IMR-90 (cell line): Measurements from ENCODE around the gene DYNC1H1. TPM values are rescaled to one million over a fixed set of nuclear protein-coding genes. Genes with fewer than 3 reads are reported as not detected.

Source experiments
- ATAC-seq: fragments of 200-7000 bp; cut with Tn5 transposase; 2 replicates; pipeline ENCODE4 v1.9.1; 2020; ENCODE audit warnings: low read depth, mild to moderate bottlenecking, moderate library complexity
- BruUV-seq: library from RNA; stranded (reverse); fragments of 400-500 nt; replicated peaks from 2 replicates; lab custom pipeline; 2021; lab: Mats Ljungman, UMichigan
- CTCF ChIA-PET: fragments of 300-600 bp; formaldehyde crosslinking; extraction: SDS; loops from one replicate; lab custom pipeline; 2021; ENCODE audit warnings: antibody characterized with exemption; lab: Yijun Ruan, JAX
- POLR2A ChIA-PET: fragments of 300-600 bp; sonication (Branson Sonifier 250); formaldehyde crosslinking; loops from one replicate; lab custom pipeline; 2022; ENCODE audit warnings: antibody characterized with exemption; ENCODE audit not compliant: unreplicated experiment; lab: Charles Lee
- DNase-seq: peaks from one replicate; pipeline ENCODE4 v3.0.0; 2013
- H2AFZ ChIP-seq: replicated peaks from 2 replicates; pipeline ENCODE3; 2013; ENCODE audit warnings: low read length, mild to moderate bottlenecking; ENCODE audit not compliant: poor library complexity
- H2AK5ac ChIP-seq: 2 replicates; pipeline ENCODE4 v1.6.1; 2013; ENCODE audit warnings: low read depth, low read length, inconsistent platforms
- H2AK9ac ChIP-seq: replicated peaks from 2 replicates; pipeline ENCODE3; 2013; ENCODE audit warnings: mild to moderate bottlenecking, low read depth, low read length, moderate library complexity; ENCODE audit not compliant: poor library complexity
- H2BK120ac ChIP-seq: 2 replicates; pipeline ENCODE4 v1.6.1; 2013; ENCODE audit warnings: low read depth, low read length, inconsistent platforms
- H2BK15ac ChIP-seq: 3 replicates; pipeline ENCODE4 v1.6.1; 2013; ENCODE audit warnings: low read depth, low read length, inconsistent platforms
- H2BK20ac ChIP-seq: 2 replicates; pipeline ENCODE4 v1.6.1; 2013; ENCODE audit warnings: low read depth, mild to moderate bottlenecking, inconsistent platforms, low read length, moderate library complexity
- H2BK5ac ChIP-seq: 2 replicates; pipeline ENCODE4 v1.6.1; 2013; ENCODE audit warnings: mild to moderate bottlenecking, low read depth, low read length, inconsistent platforms; ENCODE audit not compliant: poor library complexity, severe bottlenecking
- H3K14ac ChIP-seq: replicated peaks from 2 replicates; pipeline ENCODE4 v1.6.1; 2013; ENCODE audit warnings: low read depth, low read length, inconsistent platforms
- H3K18ac ChIP-seq: 2 replicates; pipeline ENCODE4 v1.6.1; 2013; ENCODE audit warnings: low read depth, low read length, control low read depth
- H3K23ac ChIP-seq: 2 replicates; pipeline ENCODE4 v1.6.1; 2013; ENCODE audit warnings: low read depth, low read length, inconsistent platforms
- H3K27ac ChIP-seq: 2 replicates; pipeline ENCODE4 v1.5.1; 2013; ENCODE audit warnings: mild to moderate bottlenecking, control low read depth, low read length; ENCODE audit not compliant: insufficient read depth
- H3K27me3 ChIP-seq: 2 replicates; pipeline ENCODE4 v1.6.1; 2013; ENCODE audit warnings: low read length; ENCODE audit not compliant: control insufficient read depth, insufficient read depth
- H3K36me3 ChIP-seq: 2 replicates; pipeline ENCODE4 v1.6.1; 2013; ENCODE audit warnings: low read length, mixed read lengths; ENCODE audit not compliant: control insufficient read depth, insufficient read depth
- H3K4ac ChIP-seq: 2 replicates; pipeline ENCODE4 v1.6.1; 2013; ENCODE audit warnings: low read depth, low read length, inconsistent platforms
- H3K4me1 ChIP-seq: 2 replicates; pipeline ENCODE4 v1.6.1; 2013; ENCODE audit warnings: low read length, mixed read lengths; ENCODE audit not compliant: control insufficient read depth, insufficient read depth
- H3K4me2 ChIP-seq: 2 replicates; pipeline ENCODE4 v1.6.1; 2013; ENCODE audit warnings: low read depth, mild to moderate bottlenecking, control low read depth, low read length, moderate library complexity
- H3K4me3 ChIP-seq: 2 replicates; pipeline ENCODE4 v1.5.1; 2013; ENCODE audit warnings: low read depth, mild to moderate bottlenecking, control low read depth, low read length, moderate library complexity; ENCODE audit not compliant: insufficient read depth
- H3K56ac ChIP-seq: 2 replicates; pipeline ENCODE4 v1.6.1; 2013; ENCODE audit warnings: low read length, inconsistent platforms; ENCODE audit not compliant: insufficient read depth; ENCODE audit errors: extremely low read depth
- H3K79me1 ChIP-seq, 2 experiments: 2 replicates each; pipeline ENCODE4 v1.6.1; 2013; ENCODE audit warnings: low read length in 2 of 2, inconsistent platforms in 1 of 2, low read depth in 1 of 2
- H3K9ac ChIP-seq: 2 replicates; pipeline ENCODE4 v1.6.1; 2013; ENCODE audit warnings: low read depth, low read length, control low read depth
- H3K9me1 ChIP-seq: 2 replicates; pipeline ENCODE4 v1.6.1; 2013; ENCODE audit warnings: low read length, inconsistent platforms; ENCODE audit not compliant: insufficient read depth
- H3K9me3 ChIP-seq: 2 replicates; pipeline ENCODE4 v1.6.1; 2013; ENCODE audit warnings: low read length; ENCODE audit not compliant: control insufficient read depth, insufficient read depth
- H4K20me1 ChIP-seq: 2 replicates; pipeline ENCODE4 v1.6.1; 2013; ENCODE audit warnings: low read length, inconsistent platforms; ENCODE audit not compliant: insufficient read depth
- H4K5ac ChIP-seq: 2 replicates; pipeline ENCODE4 v1.6.1; 2013; ENCODE audit warnings: mild to moderate bottlenecking, low read depth, low read length, control low read depth
- H4K8ac ChIP-seq, 2 experiments: 2 replicates each; pipeline ENCODE4 v1.6.1; 2013; ENCODE audit warnings: low read depth in 2 of 2, low read length in 2 of 2, control low read depth in 1 of 2, inconsistent platforms in 1 of 2
- H4K91ac ChIP-seq: 2 replicates; pipeline ENCODE4 v1.6.1; 2013; ENCODE audit warnings: low read depth, low read length, inconsistent platforms; ENCODE audit not compliant: insufficient read depth
- CTCF ChIP-seq: conservative IDR thresholded peaks from 2 replicates; pipeline ENCODE4 v1.5.1; 2012; ENCODE audit warnings: mild to moderate bottlenecking, low read depth, low read length, improper control_type of control experiment
- FOS ChIP-seq: fragments of 150-350 bp; IDR thresholded peaks from 2 replicates; pipeline ENCODE4 v1.6.1; 2016; ENCODE audit warnings: low read depth, low read length
- MAZ ChIP-seq: IDR thresholded peaks from 2 replicates; pipeline ENCODE4 v1.6.1; 2012; ENCODE audit warnings: low read depth, mild to moderate bottlenecking, low read length, improper control_type of control experiment, moderate library complexity, borderline replicate concordance
- MXI1 ChIP-seq: IDR thresholded peaks from 2 replicates; pipeline ENCODE4 v1.6.1; 2012; ENCODE audit warnings: low read depth, mild to moderate bottlenecking, low read length, moderate library complexity, borderline replicate concordance
- RFX5 ChIP-seq: IDR thresholded peaks from 2 replicates; pipeline ENCODE4 v1.8.0; 2012; ENCODE audit warnings: low read depth, mild to moderate bottlenecking, low read length, moderate library complexity
- SMC3 ChIP-seq: fragments of 150-350 bp; IDR thresholded peaks from 2 replicates; pipeline ENCODE4 v1.6.1; 2016; ENCODE audit warnings: low read depth, mild to moderate bottlenecking, antibody characterized with exemption, low read length, moderate library complexity
- WGBS, 2 experiments: methylation state at CpG; one replicate each; pipeline versions ENCODE4 v1.1.5 to v1.1.7; 2013; ENCODE audit warnings: missing lambda C conversion rate in 2 of 2; ENCODE audit not compliant: insufficient read length in 1 of 2; ENCODE audit errors: extremely low coverage in 2 of 2; 5-methylcytosine and 5-hydroxymethylcytosine counted together
- dilution Hi-C: fragments of 300-500 bp; cut with HindIII; formaldehyde crosslinking; loops from one replicate; pipeline ENCODE4 v1.14.3; 2018; ENCODE audit warnings: low sequenced_read_pairs; ENCODE audit not compliant: unreplicated experiment
- in situ Hi-C: fragments of 300-500 bp; cut with MboI; formaldehyde crosslinking; loops from 3 replicates; pipeline ENCODE4 v1.14.3; 2019; ENCODE audit warnings: low sequenced_read_pairs, inconsistent platforms, mixed read lengths
- intact Hi-C: fragments of 100-400 bp; cut with micrococcal nuclease; formaldehyde crosslinking; loops from 2 replicates; pipeline ENCODE4 v1.10.0; 2022
- polyA plus RNA-seq, 3 experiments: library from polyadenylated mRNA; depleted of rRNA; stranded (reverse); fragments of >200 nt; gene quantifications; 2 replicates each; pipeline ENCODE4 v1.2.3, GENCODE V29; 2012; ENCODE audit warnings: low replicate concordance in 1 of 3
- total RNA-seq: library from RNA; depleted of rRNA; stranded (reverse); fragments of >200 nt; gene quantifications from 2 replicates; pipeline ENCODE4 v1.2.3, GENCODE V29; 2012

DYNC1H1 gene
- total and polyA plus RNA-seq, 2 of the 4 experiments (the other 2 are of a cell fraction), result 240 to 670 TPM

GRCh38 chr14:102095231-102095870 lies 131.0 kb downstream of the DYNC1H1 start:
- Histone ChIP-seq H3K4me1 (peaks cover 12% of the 10 kb centered on the region), H2BK20ac (peak overlapping the region; percentile 29), H3K56ac (no peak overlapping the region), H3K14ac (peak overlapping the region; percentile 24; the same call in 1 of the 2 replicates), H3K9ac (no peak overlapping the region), H4K91ac (no peak overlapping the region; the same call in 1 of the 2 replicates), H3K4me2 (no peak overlapping the region), H3K4me3 (no peak overlapping the region), H3K9me3 (no peaks in the 10 kb centered on the region), H3K4ac (peak overlapping the region; percentile 30), H3K27me3 (no peaks in the 10 kb centered on the region), H3K79me1 (no peaks in the 10 kb centered on the region), H4K20me1 (no peaks in the 10 kb centered on the region), H2BK5ac (no peak overlapping the region), H3K36me3 (no peaks in the 10 kb centered on the region), H4K8ac (no peak overlapping the region), H3K9me1 (peaks cover 6% of the 10 kb centered on the region; the same call in 1 of the 2 replicates), H3K23ac (peak overlapping the region; percentile 38; the same call in 1 of the 2 replicates), H4K5ac (no peak overlapping the region), H3K27ac (no peak overlapping the region), H2BK15ac (no peak overlapping the region), H2AK5ac (peak overlapping the region; percentile 48), H2AK9ac (peak overlapping the region; percentile 86), H2AFZ (peak overlapping the region; percentile 81), H2BK120ac (peak overlapping the region; percentile 28; the same call in 1 of the 2 replicates), H3K18ac (no peak overlapping the region)
- 69% methylated on average over 5 of the region's 6 CpGs; no CpG with 5 or more reads in 1 of the 2 experiments for WGBS, 2 experiments
- CTCF ChIA-PET, result interaction anchor here (0.9 to 1.6 kb wide), 6 partner anchors 17 to 324 kb away, joined by 3 to 5 read pairs (median 3); no protein-coding TSS in a partner anchor
- peak; percentile 31 for ATAC-seq
- intact Hi-C loops, result loop anchor here (5.0 kb wide), 1 partner anchor 48 kb away; no protein-coding TSS in a partner anchor
- BruUV-seq, result no TSS peak
- DNase-seq, result peak; percentile 66
- no peak; the same call in 1 of the 2 replicates for TF ChIP-seq MAZ
- TF ChIP-seq MXI1, result no peak
- TF ChIP-seq CTCF, result no peak
- 0 out of 2 replicates have a peak, but pooled peaks have one; percentile 28 for TF ChIP-seq FOS
- TF ChIP-seq RFX5, result no peak
- TF ChIP-seq SMC3, result no peak
- POLR2A ChIA-PET, result no interaction called here
- in situ Hi-C loops, result loop anchor here (25.0 kb wide), 1 partner anchor 217 kb away; the partner anchor contains the start of genes MOK and ZNF839
- dilution Hi-C loops, result no loop called here
